HCT116 (cell line): Measurements from ENCODE around the gene CETP. TPM values are rescaled to one million over a fixed set of nuclear protein-coding genes. Genes with fewer than 3 reads are reported as not detected.

ENCODE experiments used
- total RNA-seq: library from RNA; stranded (reverse); gene quantifications from one replicate; pipeline ENCODE4 v1.2.1, GENCODE V29; 2021; ENCODE audit not compliant: unreplicated experiment
- TF ChIP-seq, protein P1 (sequence below): IDR thresholded peaks from 2 replicates; pipeline ENCODE4 v1.6.1; 2012; ENCODE audit warnings: low read depth
- TF ChIP-seq, protein P2 (sequence below): IDR thresholded peaks from 2 replicates; pipeline ENCODE4 v1.6.1; 2011; ENCODE audit warnings: mild to moderate bottlenecking, low read length, moderate library complexity; ENCODE audit not compliant: insufficient replicate concordance; ENCODE audit errors: extremely low read depth
- TF ChIP-seq, protein P3 (sequence below): IDR thresholded peaks from 2 replicates; pipeline ENCODE4 v1.6.1; 2012

CETP gene
- total RNA-seq, 1 experiment from 2014 or later: not detected

GRCh38 chr16:57032931-57033330 lies 71.2 kb downstream of the CETP start (continued):
- TF ChIP-seq, protein P1, sequence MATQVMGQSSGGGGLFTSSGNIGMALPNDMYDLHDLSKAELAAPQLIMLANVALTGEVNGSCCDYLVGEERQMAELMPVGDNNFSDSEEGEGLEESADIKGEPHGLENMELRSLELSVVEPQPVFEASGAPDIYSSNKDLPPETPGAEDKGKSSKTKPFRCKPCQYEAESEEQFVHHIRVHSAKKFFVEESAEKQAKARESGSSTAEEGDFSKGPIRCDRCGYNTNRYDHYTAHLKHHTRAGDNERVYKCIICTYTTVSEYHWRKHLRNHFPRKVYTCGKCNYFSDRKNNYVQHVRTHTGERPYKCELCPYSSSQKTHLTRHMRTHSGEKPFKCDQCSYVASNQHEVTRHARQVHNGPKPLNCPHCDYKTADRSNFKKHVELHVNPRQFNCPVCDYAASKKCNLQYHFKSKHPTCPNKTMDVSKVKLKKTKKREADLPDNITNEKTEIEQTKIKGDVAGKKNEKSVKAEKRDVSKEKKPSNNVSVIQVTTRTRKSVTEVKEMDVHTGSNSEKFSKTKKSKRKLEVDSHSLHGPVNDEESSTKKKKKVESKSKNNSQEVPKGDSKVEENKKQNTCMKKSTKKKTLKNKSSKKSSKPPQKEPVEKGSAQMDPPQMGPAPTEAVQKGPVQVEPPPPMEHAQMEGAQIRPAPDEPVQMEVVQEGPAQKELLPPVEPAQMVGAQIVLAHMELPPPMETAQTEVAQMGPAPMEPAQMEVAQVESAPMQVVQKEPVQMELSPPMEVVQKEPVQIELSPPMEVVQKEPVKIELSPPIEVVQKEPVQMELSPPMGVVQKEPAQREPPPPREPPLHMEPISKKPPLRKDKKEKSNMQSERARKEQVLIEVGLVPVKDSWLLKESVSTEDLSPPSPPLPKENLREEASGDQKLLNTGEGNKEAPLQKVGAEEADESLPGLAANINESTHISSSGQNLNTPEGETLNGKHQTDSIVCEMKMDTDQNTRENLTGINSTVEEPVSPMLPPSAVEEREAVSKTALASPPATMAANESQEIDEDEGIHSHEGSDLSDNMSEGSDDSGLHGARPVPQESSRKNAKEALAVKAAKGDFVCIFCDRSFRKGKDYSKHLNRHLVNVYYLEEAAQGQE: no peak
- TF ChIP-seq, protein P2, sequence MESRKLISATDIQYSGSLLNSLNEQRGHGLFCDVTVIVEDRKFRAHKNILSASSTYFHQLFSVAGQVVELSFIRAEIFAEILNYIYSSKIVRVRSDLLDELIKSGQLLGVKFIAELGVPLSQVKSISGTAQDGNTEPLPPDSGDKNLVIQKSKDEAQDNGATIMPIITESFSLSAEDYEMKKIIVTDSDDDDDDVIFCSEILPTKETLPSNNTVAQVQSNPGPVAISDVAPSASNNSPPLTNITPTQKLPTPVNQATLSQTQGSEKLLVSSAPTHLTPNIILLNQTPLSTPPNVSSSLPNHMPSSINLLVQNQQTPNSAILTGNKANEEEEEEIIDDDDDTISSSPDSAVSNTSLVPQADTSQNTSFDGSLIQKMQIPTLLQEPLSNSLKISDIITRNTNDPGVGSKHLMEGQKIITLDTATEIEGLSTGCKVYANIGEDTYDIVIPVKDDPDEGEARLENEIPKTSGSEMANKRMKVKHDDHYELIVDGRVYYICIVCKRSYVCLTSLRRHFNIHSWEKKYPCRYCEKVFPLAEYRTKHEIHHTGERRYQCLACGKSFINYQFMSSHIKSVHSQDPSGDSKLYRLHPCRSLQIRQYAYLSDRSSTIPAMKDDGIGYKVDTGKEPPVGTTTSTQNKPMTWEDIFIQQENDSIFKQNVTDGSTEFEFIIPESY: no peak
- TF ChIP-seq, protein P3, sequence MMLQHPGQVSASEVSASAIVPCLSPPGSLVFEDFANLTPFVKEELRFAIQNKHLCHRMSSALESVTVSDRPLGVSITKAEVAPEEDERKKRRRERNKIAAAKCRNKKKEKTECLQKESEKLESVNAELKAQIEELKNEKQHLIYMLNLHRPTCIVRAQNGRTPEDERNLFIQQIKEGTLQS: no peak
- TF ChIP-seq, all 23 proteins: peak for 0

Other genes starting within 250 kb of the CETP start
- 144 TPM for gene NUP93, start 231.8 kb upstream of the CETP start, total RNA-seq
- not detected for gene SLC12A3, start 96.7 kb upstream of the CETP start, total RNA-seq
- 113 TPM for gene HERPUD1, start 29.8 kb upstream of the CETP start, total RNA-seq
- gene NLRC5, start 27.6 kb downstream of the CETP start, total RNA-seq: 10.4 TPM
- 31.2 TPM for gene CPNE2, start 130.6 kb downstream of the CETP start, total RNA-seq
- 88.5 TPM for gene PSME3IP1, start 224.1 kb downstream of the CETP start, total RNA-seq
- 24.9 TPM for gene RSPRY1, start 224.4 kb downstream of the CETP start, total RNA-seq